HG02884 (cell line): ENCODE data around the gene GXYLT1.
"Not testable (repeated sequence)": the region's sequence is repeated elsewhere in the genome, so short reads cannot be mapped to it uniquely, and the experiment has no call there.

Experiments
- ATAC-seq: cut with Tn5 transposase; IDR thresholded peaks from one replicate; pipeline ENCODE4 v1.9.1; 2021; ENCODE audit warnings: mild to moderate bottlenecking, moderate library complexity; ENCODE audit not compliant: unreplicated experiment

The GXYLT1 gene

DNA sequence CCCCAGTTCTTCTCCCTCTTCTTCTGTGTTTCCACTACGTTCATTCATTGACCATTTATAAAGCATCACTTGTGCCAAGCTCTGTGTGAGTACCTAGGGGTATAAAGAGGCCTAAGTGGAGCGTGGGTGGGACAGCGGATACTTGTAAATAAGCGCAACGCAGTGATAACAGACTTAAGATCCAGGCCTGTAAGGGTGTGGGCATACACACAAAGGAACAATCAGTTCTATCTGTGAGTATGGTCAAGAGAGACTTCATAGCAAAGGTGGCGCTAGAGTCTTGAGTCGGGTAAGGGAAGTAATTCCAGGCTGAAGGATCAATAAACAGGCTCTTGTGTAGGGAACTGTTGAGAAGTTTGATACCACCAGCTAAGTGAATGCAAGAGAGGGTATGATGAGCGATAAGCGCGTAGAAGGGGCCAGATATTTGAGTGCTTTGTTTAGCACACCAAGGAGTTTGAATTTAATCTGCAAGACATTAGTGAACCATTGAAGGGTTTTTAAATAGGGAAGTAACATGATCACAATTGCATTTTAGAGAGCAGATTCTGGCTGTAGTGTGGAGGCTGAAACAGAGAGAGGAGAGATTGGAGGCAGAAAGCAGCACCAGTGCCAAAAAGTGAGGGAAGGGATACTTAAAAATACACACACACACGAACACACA lies 1.0 kb upstream of the GXYLT1 start:
- no peak for ATAC-seq

DNA sequence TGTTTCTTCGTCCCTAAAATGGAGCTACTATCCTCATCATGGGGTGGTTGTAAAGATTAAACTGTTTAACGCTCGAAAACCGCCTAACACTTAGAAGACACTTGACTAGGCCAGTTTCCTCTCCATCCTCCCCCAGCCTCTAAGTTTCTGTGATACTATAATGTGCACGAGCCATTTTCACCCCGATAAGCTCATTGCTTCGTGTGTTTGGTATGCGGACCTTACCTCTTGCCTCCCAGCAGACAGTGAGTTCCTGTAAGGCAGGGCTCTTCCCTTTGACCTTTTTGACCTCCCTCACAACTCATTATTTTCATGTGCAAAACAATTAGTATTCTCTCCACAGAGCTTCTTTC lies 499 bp upstream of the GXYLT1 start:
- peak; percentile 4 for ATAC-seq

DNA sequence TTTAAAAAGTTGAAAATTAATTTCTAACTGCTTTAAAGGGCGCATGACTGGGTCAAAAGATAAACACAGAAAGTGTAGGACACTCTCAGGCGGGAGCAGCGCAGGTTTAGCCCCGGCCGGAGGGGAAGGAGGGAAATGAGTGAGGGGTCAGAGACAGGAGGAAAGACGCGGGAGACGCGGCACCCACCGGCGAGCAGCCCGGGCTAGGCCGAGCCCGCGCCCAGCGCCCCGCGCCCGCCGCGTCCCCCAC lies 591 bp downstream of the GXYLT1 start:
- peak; percentile 24 for ATAC-seq

DNA sequence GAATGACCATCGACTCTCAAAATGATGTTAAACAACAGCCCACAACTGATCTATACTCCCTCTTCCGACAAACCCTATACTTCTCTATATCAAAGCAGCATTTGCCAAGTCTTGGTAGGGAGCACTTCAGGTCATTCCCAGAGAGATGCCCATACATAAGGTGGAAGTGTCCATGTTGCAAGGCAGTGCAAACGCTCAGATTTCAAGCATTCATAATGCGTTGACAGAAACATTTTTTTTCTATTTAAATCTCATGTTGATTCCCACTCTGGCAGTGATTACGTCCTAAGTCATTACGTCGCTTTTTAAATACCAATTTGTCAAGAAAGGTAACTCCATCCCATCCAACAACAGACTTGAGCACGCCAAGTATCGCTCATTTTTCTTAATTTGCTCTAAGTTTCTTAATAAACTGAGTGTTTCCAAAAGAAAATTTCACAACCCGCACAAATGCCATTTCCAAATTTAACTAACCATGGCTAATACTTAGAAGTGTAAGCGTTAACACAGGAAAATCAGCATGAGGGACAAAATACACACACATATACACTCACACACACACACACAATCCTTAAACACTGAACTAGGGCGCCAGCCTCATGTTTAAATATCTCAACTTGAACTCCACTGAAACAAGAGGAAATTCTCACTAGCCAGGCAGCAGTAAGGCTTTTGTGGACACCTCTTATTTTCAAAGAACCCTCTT lies 1.1 kb downstream of the GXYLT1 start:
- ATAC-seq = no peak

DNA sequence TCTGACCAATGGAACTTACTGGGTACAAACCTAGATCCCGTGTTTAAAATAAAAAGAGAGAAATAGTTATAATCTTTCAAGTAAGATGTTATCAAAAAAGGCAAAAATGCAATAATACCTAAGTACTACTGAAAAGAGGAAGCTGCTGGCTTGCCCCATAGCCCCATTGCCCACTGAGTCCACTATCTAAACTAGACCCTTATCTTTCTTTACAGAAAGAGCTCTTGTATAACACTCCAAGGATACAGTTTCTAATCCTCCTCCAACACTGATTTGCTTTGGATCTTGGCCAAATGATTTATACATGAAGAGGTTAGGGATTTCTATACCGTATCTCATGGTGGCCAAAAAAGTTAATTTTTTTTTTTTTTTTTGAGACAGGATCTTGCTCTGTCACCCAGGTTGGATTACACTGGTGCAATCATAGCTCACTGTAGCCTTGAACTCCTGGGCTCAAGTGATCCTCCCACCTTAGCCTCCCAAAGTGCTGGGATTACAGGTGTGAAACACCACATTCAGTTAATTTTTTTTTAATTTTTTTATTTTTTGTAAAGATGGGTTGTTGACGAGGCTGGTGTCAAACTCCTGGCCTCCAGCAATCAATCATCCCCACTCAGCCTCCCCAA lies 2.6 kb downstream of the GXYLT1 start:
- ATAC-seq = no peak

DNA sequence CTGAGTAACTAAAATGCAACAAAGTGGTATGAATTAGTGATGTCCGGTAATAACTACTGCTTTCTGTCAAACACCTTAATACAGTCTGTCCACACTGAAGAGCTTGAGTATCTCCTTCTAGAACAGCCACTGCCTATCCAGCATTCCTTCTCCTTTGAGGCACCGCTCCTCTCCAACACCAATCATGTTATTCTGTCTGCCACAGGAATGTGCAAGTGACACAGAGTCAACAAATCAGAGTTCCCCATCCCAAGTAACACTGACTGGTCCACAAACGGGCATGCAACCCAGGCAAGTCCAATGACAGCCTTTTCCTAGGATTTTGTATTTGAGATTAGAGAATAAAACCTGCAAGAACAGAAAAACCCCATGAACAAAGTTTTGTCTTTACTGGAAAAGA lies 3.8 kb downstream of the GXYLT1 start:
- no peak for ATAC-seq

DNA sequence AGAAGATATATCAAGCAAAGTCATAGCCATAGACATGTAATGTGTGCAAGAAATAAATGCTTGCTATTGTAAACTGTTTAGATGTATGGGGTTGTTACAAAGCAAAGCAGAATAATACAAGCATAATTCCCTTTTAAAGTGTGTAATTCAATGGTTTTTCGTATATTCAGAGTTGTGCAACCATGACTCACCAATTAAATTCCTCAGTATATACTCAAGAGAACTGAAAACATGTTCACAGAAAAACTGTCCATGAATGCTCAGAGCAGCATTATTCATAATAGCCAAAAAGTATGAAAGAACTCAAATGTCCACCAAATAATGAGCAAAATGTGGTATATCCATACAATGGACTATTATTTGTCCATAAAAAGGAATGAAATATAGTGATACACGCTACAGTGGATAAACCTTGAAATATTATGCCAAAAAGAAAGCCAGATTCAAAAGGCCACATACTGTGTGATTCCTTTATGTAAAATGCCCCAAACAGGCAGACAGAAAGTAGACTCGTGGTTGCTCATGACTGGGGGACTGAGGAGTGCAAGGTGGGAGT lies 9.3 kb downstream of the GXYLT1 start:
- ATAC-seq = no peak

DNA sequence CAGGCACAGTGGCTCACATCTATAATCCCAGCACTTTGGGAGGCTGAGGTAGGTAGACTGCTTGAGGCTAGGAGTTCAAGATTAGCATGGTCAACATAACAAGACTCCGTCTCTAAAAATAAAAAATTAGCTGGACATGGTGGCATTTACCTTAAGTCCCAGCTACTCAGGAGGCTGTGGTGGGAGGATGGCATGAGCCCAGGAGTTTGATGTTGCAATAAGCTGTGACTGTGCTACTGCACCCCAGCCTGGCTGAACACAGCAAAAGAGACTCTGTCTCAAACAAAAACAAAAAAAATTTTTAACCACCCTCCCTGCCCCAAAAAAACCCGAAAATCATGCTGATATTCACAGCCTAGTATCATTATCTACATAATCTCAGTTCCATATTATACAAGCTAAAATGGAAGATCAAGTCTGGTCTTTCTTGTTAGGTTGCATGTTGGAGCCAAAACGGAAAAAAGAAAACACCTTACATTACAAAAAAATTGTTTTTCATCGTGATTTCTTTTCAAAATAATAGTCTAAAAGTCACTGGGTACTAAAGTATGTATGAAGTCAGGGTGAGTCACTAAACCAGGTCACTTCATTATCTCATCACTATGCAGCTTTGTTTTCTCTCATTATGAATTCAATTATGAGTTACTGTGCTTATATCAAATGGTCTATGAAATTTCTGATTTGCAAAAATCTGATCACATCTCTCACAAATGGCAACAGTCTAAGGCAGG lies 13.8 kb downstream of the GXYLT1 start:
- no peak for ATAC-seq

DNA sequence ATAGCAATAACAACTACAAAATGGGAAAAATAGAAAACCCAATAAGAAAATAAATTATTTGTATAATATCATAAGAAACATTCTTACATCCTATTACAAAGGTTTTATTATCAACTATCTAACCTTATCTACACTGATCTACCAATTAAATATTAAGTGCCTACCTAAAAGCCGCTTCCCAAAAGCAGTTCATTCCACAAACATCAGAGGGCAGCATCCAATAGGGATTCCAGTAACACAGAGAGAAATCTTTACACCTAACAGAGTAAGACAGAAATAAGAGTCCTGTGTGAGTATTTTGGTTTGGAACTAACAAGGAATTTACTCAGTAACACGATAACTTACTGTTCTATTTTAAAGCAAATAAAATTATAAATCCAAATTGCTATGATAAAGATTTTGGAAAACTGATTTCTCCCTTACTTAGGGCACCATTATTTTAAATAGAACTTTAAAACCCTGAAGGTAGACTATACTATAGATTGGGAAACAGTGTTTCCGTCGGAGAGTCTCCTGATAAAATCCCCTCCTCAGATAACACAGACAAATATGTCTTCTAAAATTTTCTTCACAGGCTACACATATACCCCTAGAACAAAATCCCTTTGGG lies 15.0 kb downstream of the GXYLT1 start:
- no peak for ATAC-seq

DNA sequence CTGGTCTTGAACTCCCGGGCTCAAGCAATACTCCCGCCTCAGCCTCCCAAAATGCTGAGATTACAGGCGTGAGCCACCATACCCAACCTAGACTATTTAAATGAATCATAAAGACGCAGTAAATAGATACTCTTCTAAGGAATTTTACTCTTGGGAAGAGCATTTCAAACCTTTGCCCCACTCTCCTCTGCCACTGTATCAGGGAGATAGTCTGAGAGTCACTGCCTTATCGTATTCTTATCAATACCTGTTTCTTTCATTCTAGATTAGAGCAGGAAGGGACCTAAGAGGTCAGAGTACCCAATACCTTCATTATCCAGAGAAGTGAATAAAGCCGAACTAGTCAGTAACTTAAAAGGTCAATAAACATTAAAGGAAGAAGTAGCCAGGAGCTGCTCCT lies 15.8 kb downstream of the GXYLT1 start:
- ATAC-seq = no peak

DNA sequence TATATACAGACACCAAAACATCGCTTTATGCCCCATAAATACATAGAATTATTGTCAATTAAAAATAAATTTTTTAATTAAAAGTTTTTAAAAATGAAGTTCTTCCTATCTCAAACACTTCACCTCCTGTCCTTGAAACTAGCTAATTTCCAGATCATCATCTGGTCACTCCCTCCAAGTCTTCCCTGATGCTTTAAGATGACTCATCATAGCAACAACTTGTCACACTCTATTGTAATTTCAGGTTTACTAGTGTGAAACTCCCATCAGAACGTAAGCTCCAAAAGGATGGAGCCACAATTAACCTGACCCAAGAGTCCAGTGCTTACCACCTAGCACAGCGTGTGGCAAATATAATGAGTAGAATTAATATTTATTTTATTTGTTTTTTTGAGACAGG lies 16.3 kb downstream of the GXYLT1 start:
- ATAC-seq = no peak

DNA sequence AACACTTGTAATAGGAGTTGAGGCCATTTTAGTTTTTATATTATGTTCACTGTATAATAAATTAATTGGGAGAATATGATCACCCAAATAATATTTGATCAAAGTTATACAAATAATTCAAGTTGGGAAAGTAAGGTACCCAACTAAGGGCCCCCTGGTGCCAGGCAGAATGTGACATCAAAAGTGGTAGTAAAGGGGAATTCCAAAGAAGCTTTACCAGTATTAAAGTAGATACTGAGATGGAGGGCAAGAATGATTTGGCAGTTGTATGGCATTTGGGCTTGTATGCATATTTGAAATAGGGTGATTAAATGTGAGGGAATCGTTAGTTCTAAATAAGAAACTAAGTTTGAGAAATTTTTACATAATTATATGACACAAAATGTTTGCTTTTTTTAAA lies 17.7 kb downstream of the GXYLT1 start:
- no peak for ATAC-seq

DNA sequence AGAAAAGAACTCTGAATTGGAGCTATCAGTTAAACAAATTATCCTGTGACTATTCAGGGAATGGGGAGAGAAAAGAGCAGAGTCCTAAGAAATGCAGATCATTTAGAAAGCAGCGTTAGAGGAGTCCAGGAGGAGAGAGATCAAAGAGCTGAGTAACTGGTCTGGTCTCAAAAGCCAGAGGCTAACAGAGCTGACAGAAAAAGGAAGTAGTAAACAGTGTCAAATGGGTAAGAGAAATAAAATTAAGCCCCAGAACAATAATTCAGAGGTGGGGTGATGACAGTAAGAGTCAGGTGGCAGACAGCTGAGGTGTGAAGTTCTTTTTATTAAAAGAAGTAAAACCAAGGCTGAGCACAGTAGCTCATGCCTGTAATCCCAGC lies 19.3 kb downstream of the GXYLT1 start:
- no peak for ATAC-seq

DNA sequence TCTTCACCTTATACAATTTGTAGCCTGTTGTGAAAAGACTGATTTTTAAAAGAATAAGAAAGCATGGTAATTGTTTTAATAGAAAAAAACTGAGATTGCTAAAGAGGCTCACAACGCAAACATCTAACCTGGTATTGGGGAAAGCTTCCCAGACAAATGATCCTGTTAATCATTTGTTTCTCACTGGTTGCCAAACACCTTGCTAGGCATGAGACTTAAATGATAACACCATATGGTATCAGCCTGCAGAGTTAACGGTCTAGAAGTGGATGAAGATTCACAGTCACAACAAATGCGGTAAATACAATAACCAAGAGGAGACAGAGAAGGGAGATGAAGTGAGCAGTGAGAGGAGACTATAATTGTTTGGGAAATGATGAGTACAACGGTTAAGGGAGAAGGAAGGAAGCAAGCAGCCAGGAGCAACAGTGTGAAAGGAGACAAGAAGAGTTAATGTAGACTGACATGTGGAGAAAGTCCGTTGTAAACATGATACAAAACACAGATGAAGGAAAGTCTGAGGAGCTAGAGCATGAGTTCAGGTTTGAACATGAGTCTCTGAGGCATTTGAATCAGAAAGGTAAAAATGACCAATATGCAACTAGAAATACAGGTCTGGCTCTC lies 19.8 kb downstream of the GXYLT1 start:
- no peak for ATAC-seq

DNA sequence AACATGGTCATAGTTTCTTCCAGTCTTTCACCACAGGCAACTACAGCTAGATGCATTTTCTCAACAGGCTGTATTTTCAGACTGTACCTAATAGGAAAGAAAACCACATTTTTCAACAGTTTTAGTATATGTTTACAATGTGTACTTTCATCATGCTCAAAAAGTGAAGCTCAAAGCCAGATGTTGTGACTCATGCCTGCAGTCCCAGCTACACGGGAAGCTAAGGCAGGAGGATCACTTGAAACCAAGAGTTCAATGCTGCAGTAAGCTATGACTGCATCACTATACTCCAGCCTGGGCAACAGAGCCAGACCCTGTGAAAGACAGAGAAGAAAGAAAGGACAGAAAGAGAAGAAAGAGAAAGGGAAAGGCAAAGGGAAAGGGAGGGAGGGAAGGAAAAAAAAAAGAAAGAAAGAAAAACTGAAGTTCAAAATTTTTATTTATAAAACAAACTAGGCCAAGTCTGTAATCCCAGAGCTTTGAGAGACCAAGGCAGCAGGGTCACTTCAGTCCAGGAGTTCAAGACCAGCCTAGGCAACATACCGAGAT lies 25.5 kb downstream of the GXYLT1 start:
- ATAC-seq = no peak

DNA sequence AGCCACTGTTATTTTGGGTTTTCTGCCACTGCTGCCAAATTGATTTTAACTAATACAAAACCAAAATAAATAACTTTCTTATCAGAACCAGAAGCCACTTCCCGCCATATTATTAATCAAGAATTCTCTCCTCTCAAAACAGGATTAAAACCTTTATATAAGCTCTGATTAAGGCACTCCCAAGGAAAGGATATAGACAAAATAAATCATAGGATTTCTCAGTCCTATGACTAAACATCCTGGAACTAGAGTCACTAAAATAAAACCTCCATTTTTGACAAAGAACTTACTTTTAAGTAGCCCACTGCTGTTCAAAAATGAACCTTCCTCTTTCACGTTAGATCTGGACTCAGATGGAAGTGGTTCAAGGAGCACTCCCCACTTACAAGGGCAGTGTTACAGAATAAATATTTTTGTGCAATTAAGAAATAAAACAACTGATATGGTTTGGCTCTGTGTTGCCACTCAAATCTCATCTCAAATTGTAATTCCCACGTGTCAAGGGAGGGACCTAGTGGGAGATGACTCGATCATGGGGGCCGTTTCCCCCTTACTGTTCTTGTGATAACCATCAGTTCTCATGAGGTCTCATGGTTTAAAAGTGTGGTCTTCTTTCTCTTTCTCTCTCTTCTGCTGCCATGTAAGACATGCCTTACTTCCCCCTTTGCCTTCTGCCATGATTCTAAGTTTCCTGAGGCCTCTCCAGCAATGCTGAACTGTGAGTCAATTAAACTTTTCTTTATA lies 26.4 kb downstream of the GXYLT1 start:
- ATAC-seq = no peak

DNA sequence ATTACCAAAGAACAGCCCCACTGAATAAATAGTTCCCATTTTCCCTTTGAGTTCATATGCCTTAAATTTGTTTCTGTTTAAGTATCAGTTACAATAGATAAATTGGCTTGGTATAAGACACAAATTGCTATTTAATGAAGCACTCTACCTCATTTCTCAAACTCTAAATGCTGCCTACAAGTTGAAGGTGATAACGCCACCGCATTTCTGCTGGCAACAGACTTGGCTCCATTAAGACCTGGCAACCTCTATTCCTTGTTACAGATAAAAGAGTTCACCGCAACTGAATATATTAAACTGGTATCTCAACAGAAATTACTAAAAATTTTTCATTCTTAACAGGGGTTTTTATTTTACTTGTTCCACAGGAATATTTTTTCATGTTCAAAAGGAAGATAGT lies 35.6 kb downstream of the GXYLT1 start:
- no peak for ATAC-seq

DNA sequence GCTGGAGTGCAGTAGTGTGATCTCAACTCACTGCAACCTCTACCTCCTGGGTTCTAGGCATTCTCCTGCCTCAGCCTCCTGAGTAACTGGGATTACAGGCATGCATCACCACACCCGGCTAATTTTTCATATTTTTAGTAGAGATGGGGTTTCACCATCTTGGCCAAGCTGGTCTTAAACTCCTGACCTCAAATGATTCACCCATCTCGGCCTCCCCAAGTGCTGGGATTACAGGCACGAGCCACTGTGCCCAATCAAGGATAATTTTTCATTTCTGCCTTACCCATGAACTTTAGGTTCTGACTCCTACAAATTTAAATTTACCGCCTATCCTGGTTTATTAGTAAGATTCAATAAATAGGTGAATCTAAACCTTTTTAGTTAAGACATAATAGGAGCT lies 37.9 kb downstream of the GXYLT1 start:
- ATAC-seq = not testable (repeated sequence)

DNA sequence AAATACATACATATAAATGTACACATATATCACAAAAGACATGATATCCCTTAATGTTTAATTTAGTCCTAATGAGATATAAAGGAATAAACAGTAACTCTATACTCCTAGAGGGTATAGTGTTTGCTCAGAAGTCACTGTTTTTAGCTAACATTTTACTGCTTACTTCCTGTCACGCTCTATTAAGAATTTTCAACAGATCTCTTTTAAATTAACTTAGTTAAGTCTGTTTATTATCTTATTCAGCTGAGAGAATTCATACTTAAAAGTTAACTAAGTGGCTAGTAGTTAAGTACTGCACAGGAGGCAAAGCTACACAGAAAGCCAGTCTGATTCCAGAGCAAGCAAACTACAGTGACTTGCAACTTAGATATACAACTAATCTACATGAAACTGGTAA lies 39.9 kb downstream of the GXYLT1 start:
- ATAC-seq = no peak

DNA sequence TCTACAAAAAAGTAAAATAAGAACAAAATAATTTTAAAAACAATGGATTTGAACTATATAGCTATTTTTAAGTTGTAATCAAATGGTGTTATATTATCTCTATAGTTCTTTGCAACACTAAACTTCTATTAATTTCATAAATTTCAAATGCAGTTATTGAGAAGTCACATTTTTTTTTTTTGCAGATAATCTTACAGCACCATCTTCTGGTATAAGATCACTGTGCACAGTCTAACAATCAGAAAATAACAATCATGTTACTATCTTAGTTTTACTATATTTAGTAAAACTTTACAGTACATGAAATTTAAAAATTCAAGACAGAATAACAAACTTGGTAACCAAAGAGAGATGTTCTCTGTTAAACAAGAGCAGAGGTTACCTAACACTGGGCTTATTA lies 40.6 kb downstream of the GXYLT1 start:
- ATAC-seq = no peak
